Measurements from ENCODE around the gene RIMS4. TPM values are rescaled to one million over a fixed set of nuclear protein-coding genes. Genes with fewer than 3 reads are reported as not detected.

Gene RIMS4
- total and polyA plus RNA-seq, 9 of the 15 experiments (the other 6 are each of a cell fraction or from before 2014, with no cell fraction given), result 0.04 TPM; not detected in 8

DNA sequence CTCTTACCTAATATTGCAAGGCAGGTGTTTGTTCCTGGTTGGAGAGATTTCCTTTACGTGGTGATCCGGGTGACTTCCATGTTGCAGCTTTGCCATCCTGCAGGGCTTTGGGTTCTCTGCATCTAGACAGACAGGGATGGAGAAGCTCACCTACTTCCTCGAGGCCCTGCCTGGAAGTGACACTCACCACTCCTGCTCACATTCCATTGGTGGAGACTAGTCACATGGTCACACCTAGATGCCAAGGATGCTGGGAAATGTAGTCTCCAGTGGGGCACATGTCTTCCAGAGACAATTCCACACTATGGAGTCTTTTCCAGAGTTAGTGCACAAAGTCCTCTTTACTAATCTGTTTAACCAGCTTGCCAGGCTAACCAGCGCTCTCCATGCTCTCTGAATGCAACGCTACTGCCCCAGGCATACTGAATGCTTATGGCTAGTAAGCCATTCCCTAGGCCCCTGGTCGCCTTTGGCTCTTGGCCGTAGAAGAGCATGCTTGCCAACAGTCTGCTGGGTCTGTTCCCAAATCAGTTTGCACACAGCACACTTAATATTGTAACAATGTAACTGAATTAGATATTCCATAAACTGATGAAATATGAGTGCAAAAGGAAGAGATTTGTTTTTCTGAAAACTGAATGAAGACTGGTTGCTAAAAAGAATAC lies 71.4 kb downstream of the RIMS4 start (continued):
- TF ChIP-seq HDAC1 (IDR thresholded peaks at IDR 0.05), result no peak
- TF ChIP-seq ZFP1 (CRISPR knock-in tag; IDR thresholded peaks at IDR 0.05), result no peak
- TF ChIP-seq GABPA (tag; conservative IDR thresholded peaks at IDR 0.05; ENCODE audit: low read depth), result peak; percentile 33; the same call in 1 of the 2 replicates
- TF ChIP-seq CBFA2T2 (conservative IDR thresholded peaks at IDR 0.05), result peak; percentile 48
- peak; percentile 96 for TF ChIP-seq USF1 (CRISPR knock-in tag; IDR thresholded peaks at IDR 0.05)
- TF ChIP-seq MAX (CRISPR knock-in tag; IDR thresholded peaks at IDR 0.05), result 0 out of 2 replicates have a peak, but pooled peaks have one; percentile 38
- no peak for TF ChIP-seq HNRNPH1 (optimal IDR thresholded peaks at IDR 0.05; ENCODE audit: low read depth, low read length)
- TF ChIP-seq BRD4 (IDR thresholded peaks at IDR 0.05), result no peak
- no peak for TF ChIP-seq MLLT1 (IDR thresholded peaks at IDR 0.05)
- TF ChIP-seq ZNF431 (CRISPR knock-in tag; IDR thresholded peaks at IDR 0.05), result no peak
- TF ChIP-seq PHF21A (IDR thresholded peaks at IDR 0.05; ENCODE audit: borderline replicate concordance, low read depth), result no peak
- no peak for TF ChIP-seq ZC3H11A (IDR thresholded peaks at IDR 0.05; ENCODE audit: low read depth, low read length)
- TF ChIP-seq NFYB (IDR thresholded peaks at IDR 0.05; ENCODE audit: extremely low read depth, insufficient read length), result peak; percentile 81
- peak; percentile 43; the same call in 1 of the 2 replicates for TF ChIP-seq JUND (IDR thresholded peaks at IDR 0.05; ENCODE audit: borderline replicate concordance, low read depth, low read length)
- no peak for TF ChIP-seq JUND (tag; IDR thresholded peaks at IDR 0.05; ENCODE audit: borderline replicate concordance, low read depth, low read length)
- peak; percentile 32; the same call in 1 of the 2 replicates for TF ChIP-seq CHD2 (IDR thresholded peaks at IDR 0.05; ENCODE audit: low read depth, low read length)
- TF ChIP-seq ZFP30 (CRISPR knock-in tag; IDR thresholded peaks at IDR 0.05; ENCODE audit: borderline replicate concordance), result no peak
- peak; percentile 68 for TF ChIP-seq CREM (IDR thresholded peaks at IDR 0.05; ENCODE audit: low read depth)
- TF ChIP-seq ZNF184 (CRISPR knock-in tag; IDR thresholded peaks at IDR 0.05), result no peak
- no peak for TF ChIP-seq TFAM (CRISPR knock-in tag; conservative IDR thresholded peaks at IDR 0.05)
- peak; percentile 78 for TF ChIP-seq FOS (IDR thresholded peaks at IDR 0.05; ENCODE audit: extremely low read depth, insufficient read length)
